ENCODE results near the gene PHETA1. TPM values are rescaled to one million over a fixed set of nuclear protein-coding genes. Genes with fewer than 3 reads are reported as not detected.

Gene PHETA1
- total RNA-seq, 4 donors from 2014 or later = 8.7 to 16.7 (median 14.5) TPM

- H3K4me1 ChIP-seq = no peaks in the 10 kb centered on the region
- ATAC-seq (no peak), DNase-seq (no peak)
- no peak overlapping the region for H3K4me3 ChIP-seq
- TF ChIP-seq POLR2A (IDR thresholded peaks at IDR 0.05) (no peak), CTCF (IDR thresholded peaks at IDR 0.05 in 4 of 5, conservative IDR thresholded peaks at IDR 0.05 in 1 of 5) (no peak)
- in situ Hi-C loops (cut with MboI; ENCODE audit: low sequenced_read_pairs in 4 of 4) (loop anchor here (10.0 to 25.0 kb wide), 4 partner anchors 375 to 425 kb away; no protein-coding TSS in a partner anchor), intact Hi-C loops (cut with DNase I; ENCODE audit: low total_unique reads) (loop anchor here (2.0 to 5.0 kb wide), 2 partner anchors 375 to 418 kb away; no protein-coding TSS in a partner anchor)
- H3K27me3 ChIP-seq = peaks cover 2 to 8% (median 5%) of the 10 kb centered on the region in 3 donors
- H3K36me3 ChIP-seq = no peaks in the 10 kb centered on the region
- no peak overlapping the region for H3K27ac ChIP-seq
- no peaks in the 10 kb centered on the region for H3K9me3 ChIP-seq
These were observed 56.2 kb downstream of the PHETA1 start for GRCh38 chr12:111312708-111313107.

GRCh38 chr12:111312016-111312415 is 56.9 kb downstream of the PHETA1 start:
- TF ChIP-seq CTCF (IDR thresholded peaks at IDR 0.05 in 4 of 5, conservative IDR thresholded peaks at IDR 0.05 in 1 of 5) = no peak
- TF ChIP-seq POLR2A (IDR thresholded peaks at IDR 0.05) = no peak
- H3K36me3 ChIP-seq = no peaks in the 10 kb centered on the region
- ATAC-seq (no peak), DNase-seq (no peak)
- intact Hi-C loops (cut with DNase I; ENCODE audit: low total_unique reads) = loop anchor here (2.0 to 5.0 kb wide), 2 partner anchors 375 to 417 kb away; no protein-coding TSS in a partner anchor
- no peaks in the 10 kb centered on the region for H3K4me1 ChIP-seq
- in situ Hi-C loops (cut with MboI; ENCODE audit: low sequenced_read_pairs in 4 of 4) = loop anchor here (10.0 to 25.0 kb wide), 4 partner anchors 375 to 425 kb away; no protein-coding TSS in a partner anchor
- no peaks in the 10 kb centered on the region for H3K9me3 ChIP-seq
- peaks cover 2 to 8% (median 5%) of the 10 kb centered on the region in 3 donors for H3K27me3 ChIP-seq
- H3K27ac ChIP-seq = no peak overlapping the region
- H3K4me3 ChIP-seq = no peak overlapping the region

GRCh38 chr12:111311011-111311410 is 57.9 kb downstream of the PHETA1 start:
- in situ Hi-C loops (cut with MboI; ENCODE audit: low sequenced_read_pairs in 4 of 4) = loop anchor here (10.0 to 25.0 kb wide), 4 partner anchors 374 to 424 kb away; no protein-coding TSS in a partner anchor
- DNase-seq (no peak), ATAC-seq (no peak)
- Histone ChIP-seq H3K4me1 (no peaks in the 10 kb centered on the region), H3K27ac (no peak overlapping the region), H3K9me3 (no peaks in the 10 kb centered on the region), H3K36me3 (no peaks in the 10 kb centered on the region), H3K27me3 (peaks cover 2 to 8% (median 5%) of the 10 kb centered on the region in 3 donors), H3K4me3 (no peak overlapping the region)
- intact Hi-C loops (cut with DNase I; ENCODE audit: low total_unique reads) = loop anchor here (5.0 kb wide), 1 partner anchor 374 kb away; no protein-coding TSS in a partner anchor
- no peak for TF ChIP-seq CTCF (IDR thresholded peaks at IDR 0.05 in 4 of 5, conservative IDR thresholded peaks at IDR 0.05 in 1 of 5)
- TF ChIP-seq POLR2A (IDR thresholded peaks at IDR 0.05) = no peak

Other genes with a start within 250 kb of the PHETA1 start
- gene SH2B3, start 36.8 kb upstream of the PHETA1 start, total RNA-seq = 10 to 100 TPM; 10.4 to 20.0 (median 15.5) TPM
- gene ATXN2, start 230.2 kb upstream of the PHETA1 start, total RNA-seq = 10 to 100 TPM; 20.4 to 28.1 (median 22.2) TPM

Measured in gastrocnemius medialis (tissue), 4 donors.